ENCODE measurements around the gene RPS6KB2.

Gene RPS6KB2

DNA sequence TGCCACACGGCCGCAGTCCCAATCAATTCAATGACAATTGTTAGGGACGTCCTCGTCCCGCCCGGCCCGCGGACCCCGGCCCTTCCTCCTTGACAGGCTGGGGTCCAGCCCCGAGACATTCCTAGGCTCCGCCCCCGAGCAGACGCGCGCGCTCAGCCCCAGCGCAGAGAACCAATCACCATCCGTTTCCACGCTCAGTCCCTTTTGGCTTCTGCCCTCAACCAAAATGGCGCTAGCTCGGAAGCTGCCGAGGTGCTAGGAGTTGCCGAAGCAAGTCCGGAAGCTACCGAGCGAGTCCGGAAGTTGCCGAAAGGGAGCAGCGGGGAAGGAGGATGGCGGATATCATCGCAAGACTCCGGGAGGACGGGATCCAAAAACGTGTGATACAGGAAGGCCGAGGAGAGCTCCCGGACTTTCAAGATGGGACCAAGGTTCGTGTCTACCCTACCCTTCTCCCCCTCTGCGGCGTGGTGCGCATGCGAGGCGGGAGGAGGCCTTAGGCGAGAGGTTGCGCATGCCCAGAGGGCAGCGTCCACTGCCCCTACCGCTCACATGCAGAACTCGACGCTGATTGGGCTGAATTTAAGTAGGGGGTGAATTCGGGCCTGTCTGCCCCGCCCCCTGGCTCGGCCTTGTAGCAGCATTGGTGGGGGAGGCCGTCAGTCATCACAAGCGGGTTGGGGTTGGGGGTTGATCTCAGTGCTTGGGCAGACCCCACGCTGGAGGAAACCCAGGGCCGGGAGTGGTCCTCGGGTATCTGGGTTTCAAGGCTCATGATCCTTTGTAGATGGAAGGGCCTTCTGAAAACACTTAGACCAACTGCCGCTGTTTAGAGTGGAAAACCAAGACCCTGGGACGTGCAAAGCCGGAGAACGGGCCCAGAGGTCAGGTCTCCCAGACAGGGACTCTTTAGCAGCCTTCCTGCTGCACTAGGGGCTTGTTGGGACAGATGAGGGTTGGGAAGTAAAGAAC, 54.8 kb downstream of the RPS6KB2 start, which contains the start of gene AIP:
Gene AIP, plus strand, starts transcription at position 200 of the 972 bp plus-strand sequence. Its CDS starts 133 bp downstream, at position 333.
- DNase-seq (ENCODE audit: extremely low read depth, low read depth), result peak; percentile 90
- TF ChIP-seq, protein P1, sequence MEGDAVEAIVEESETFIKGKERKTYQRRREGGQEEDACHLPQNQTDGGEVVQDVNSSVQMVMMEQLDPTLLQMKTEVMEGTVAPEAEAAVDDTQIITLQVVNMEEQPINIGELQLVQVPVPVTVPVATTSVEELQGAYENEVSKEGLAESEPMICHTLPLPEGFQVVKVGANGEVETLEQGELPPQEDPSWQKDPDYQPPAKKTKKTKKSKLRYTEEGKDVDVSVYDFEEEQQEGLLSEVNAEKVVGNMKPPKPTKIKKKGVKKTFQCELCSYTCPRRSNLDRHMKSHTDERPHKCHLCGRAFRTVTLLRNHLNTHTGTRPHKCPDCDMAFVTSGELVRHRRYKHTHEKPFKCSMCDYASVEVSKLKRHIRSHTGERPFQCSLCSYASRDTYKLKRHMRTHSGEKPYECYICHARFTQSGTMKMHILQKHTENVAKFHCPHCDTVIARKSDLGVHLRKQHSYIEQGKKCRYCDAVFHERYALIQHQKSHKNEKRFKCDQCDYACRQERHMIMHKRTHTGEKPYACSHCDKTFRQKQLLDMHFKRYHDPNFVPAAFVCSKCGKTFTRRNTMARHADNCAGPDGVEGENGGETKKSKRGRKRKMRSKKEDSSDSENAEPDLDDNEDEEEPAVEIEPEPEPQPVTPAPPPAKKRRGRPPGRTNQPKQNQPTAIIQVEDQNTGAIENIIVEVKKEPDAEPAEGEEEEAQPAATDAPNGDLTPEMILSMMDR (IDR thresholded peaks at IDR 0.05; ENCODE audit: low read depth, low read length), result no peak; the same call in none of the 2 replicates

- DNase-seq (ENCODE audit: extremely low read depth, low read depth), result no peak
- TF ChIP-seq, protein P1 (IDR thresholded peaks at IDR 0.05; ENCODE audit: low read depth, low read length), result no peak
Observed at GRCh38 chr11:67483831-67484665, 55.8 kb downstream of the RPS6KB2 start.

- TF ChIP-seq, protein P1 (IDR thresholded peaks at IDR 0.05; ENCODE audit: low read depth, low read length), result no peak
- no peak for DNase-seq (ENCODE audit: extremely low read depth, low read depth)
Observed at GRCh38 chr11:67484847-67485311, 56.6 kb downstream of the RPS6KB2 start.
